Keratinocyte (primary cell): ENCODE results near the gene ACOXL. TPM values are rescaled to one million over a fixed set of nuclear protein-coding genes. Genes with fewer than 3 reads are reported as not detected.
A peak's percentile ranks its signal among the peaks of the same experiment; 100 is the strongest.

Source experiments
- DNase-seq: peaks from one replicate; pipeline ENCODE4 v3.0.0-alpha.2; 2011; ENCODE audit warnings: low read depth, missing footprints, low spot score
- FAIRE-seq: peaks from 2 replicates; lab custom pipeline; 2011; peaks lifted over from hg19 to GRCh38; lab: Jason Lieb, UNC
- H2AFZ ChIP-seq: 2 replicates; pipeline ENCODE4 v1.6.0; 2012; ENCODE audit warnings: low read length, control low read depth, inconsistent platforms; ENCODE audit not compliant: control insufficient read depth
- H3K27ac ChIP-seq: 2 replicates; pipeline ENCODE4 v1.5.1; 2011; ENCODE audit warnings: low read length; ENCODE audit not compliant: control insufficient read depth, insufficient read depth
- H3K27me3 ChIP-seq: 3 replicates; pipeline ENCODE4 v1.6.0; 2011; ENCODE audit warnings: low read length; ENCODE audit not compliant: control insufficient read depth, insufficient read depth; ENCODE audit errors: extremely low read depth
- H3K36me3 ChIP-seq, 2 experiments: 2 replicates in 1 of 2; 3 replicates in 1 of 2; pipeline ENCODE4 v1.5.1; 2011; ENCODE audit warnings: low read length in 2 of 2, mild to moderate bottlenecking in 1 of 2; ENCODE audit not compliant: control insufficient read depth in 2 of 2, insufficient read depth in 2 of 2; ENCODE audit errors: extremely low read depth in 1 of 2
- H3K4me1 ChIP-seq: 3 replicates; pipeline ENCODE4 v1.5.1; 2011; ENCODE audit warnings: low read length; ENCODE audit not compliant: control insufficient read depth, insufficient read depth; ENCODE audit errors: extremely low read depth
- H3K4me2 ChIP-seq: 3 replicates; pipeline ENCODE4 v1.6.0; 2011; ENCODE audit warnings: low read depth, low read length; ENCODE audit not compliant: control insufficient read depth, insufficient read depth; ENCODE audit errors: extremely low read depth
- H3K4me3 ChIP-seq, 3 experiments: fragments of 200-600 bp in 1 of 3; sonication (generic) in 1 of 3; 2 replicates in 2 of 3; 3 replicates in 1 of 3; pipeline ENCODE4 v1.5.1; 2011 to 2016; ENCODE audit warnings: low read length in 3 of 3, mild to moderate bottlenecking in 3 of 3, control low read depth in 2 of 3, inconsistent platforms in 1 of 3, low read depth in 1 of 3, mixed read lengths in 1 of 3, mixed run types in 1 of 3, moderate library complexity in 1 of 3; ENCODE audit not compliant: control insufficient read depth in 2 of 3, insufficient read depth in 2 of 3; ENCODE audit errors: extremely low read depth in 1 of 3
- H3K79me2 ChIP-seq: 2 replicates; pipeline ENCODE4 v1.6.0; 2012; ENCODE audit warnings: low read length; ENCODE audit not compliant: control insufficient read depth, insufficient read depth
- H3K9ac ChIP-seq: 3 replicates; pipeline ENCODE4 v1.6.0; 2011; ENCODE audit warnings: low read length; ENCODE audit not compliant: control insufficient read depth, insufficient read depth; ENCODE audit errors: extremely low read depth
- H3K9me1 ChIP-seq: 3 replicates; pipeline ENCODE4 v1.6.0; 2011; ENCODE audit warnings: low read length; ENCODE audit not compliant: control insufficient read depth, insufficient read depth; ENCODE audit errors: extremely low read depth
- H3K9me3 ChIP-seq: 2 replicates; pipeline ENCODE4 v1.5.1; 2012; ENCODE audit warnings: low read depth, low read length; ENCODE audit not compliant: control insufficient read depth
- H4K20me1 ChIP-seq: 3 replicates; pipeline ENCODE4 v1.6.0; 2011; ENCODE audit warnings: low read length; ENCODE audit not compliant: control insufficient read depth, insufficient read depth; ENCODE audit errors: extremely low read depth
- CTCF ChIP-seq, 3 experiments: IDR thresholded peaks in 1 of 3; conservative IDR thresholded peaks in 1 of 3; optimal IDR thresholded peaks in 1 of 3; 2 replicates in 2 of 3; 3 replicates in 1 of 3; pipeline versions ENCODE3 to v1.5.1; 2011; ENCODE audit warnings: low read length in 3 of 3, mild to moderate bottlenecking in 3 of 3, moderate library complexity in 2 of 3, control low read depth in 1 of 3, inconsistent platforms in 1 of 3; ENCODE audit not compliant: insufficient read depth in 2 of 3; ENCODE audit errors: extremely low read depth in 1 of 3
- EZH2 ChIP-seq: IDR thresholded peaks from one replicate; pipeline ENCODE4 v1.6.1; 2012; ENCODE audit warnings: inconsistent platforms, mild to moderate bottlenecking, low read length, moderate library complexity
- dilution Hi-C: fragments of 300-500 bp; cut with MboI; formaldehyde crosslinking; loops from one replicate; pipeline ENCODE4 v1.7.0; 2020; ENCODE audit warnings: low sequenced_read_pairs; ENCODE audit not compliant: extremely low pct_ligation_motif_present
- polyA plus RNA-seq, 5 experiments: library from polyadenylated mRNA; depleted of rRNA in 3 of 5; stranded (reverse) in 3 of 5; stranded (forward) in 1 of 5; unstranded in 1 of 5; fragments of >200 nt; gene quantifications; 1 replicate in 1 of 5; 2 replicates in 3 of 5; 3 replicates in 1 of 5; pipeline versions ENCODE4 v1.2.1 to v1.2.3, GENCODE V29; 2011 to 2012; ENCODE audit warnings: missing spikeins in 2 of 5, low read depth in 1 of 5, low replicate concordance in 1 of 5

The ACOXL gene
- polyA plus RNA-seq, 1 donor (not counting 4 experiments of a cell fraction or from before 2014, with no cell fraction given): 0.04 TPM

GRCh38 chr2:110842048-110842447 is 109.7 kb downstream of the ACOXL start:
- Histone ChIP-seq H3K4me2 (no peak overlapping the region), H3K9me3 (no peaks in the 10 kb centered on the region)
- peak; percentile 13 for FAIRE-seq

DNA sequence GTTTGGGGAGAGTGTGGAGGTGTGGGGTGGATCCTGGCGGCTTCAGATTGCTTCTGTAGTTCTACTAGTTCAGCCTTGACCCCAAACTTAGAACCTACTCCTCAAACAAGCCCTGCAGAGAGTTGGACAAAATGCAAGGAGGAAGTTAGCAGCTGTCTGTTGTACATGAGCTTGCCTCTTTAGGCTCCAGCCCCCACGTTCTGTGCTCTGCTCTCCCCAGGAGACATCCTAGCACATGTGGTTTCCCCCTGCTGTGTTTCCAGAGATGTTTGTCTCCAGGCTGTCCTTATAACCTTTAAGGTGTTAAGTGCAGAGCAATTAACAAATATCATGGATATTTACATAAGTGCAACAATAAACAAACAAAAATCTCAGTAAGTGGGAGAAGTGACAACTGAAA is 111.1 kb downstream of the ACOXL start:
- Histone ChIP-seq H3K4me3 (no peak overlapping the region), H3K79me2 (no peaks in the 10 kb centered on the region), H3K27ac (no peak overlapping the region), H3K9me1 (no peaks in the 10 kb centered on the region), H3K4me2 (no peak overlapping the region), H4K20me1 (no peaks in the 10 kb centered on the region), H3K27me3 (peaks cover 3% of the 10 kb centered on the region), H3K9me3 (no peaks in the 10 kb centered on the region), H3K9ac (no peak overlapping the region), H3K36me3 (no peaks in the 10 kb centered on the region), H2AFZ (no peak overlapping the region), H3K4me1 (no peaks in the 10 kb centered on the region)
- dilution Hi-C loops: no loop called here
- TF ChIP-seq CTCF (optimal IDR thresholded peaks at IDR 0.05 in 1 of 3, IDR thresholded peaks at IDR 0.05 in 1 of 3, conservative IDR thresholded peaks at IDR 0.05 in 1 of 3; ENCODE audit: extremely low read depth in 1 of 3, insufficient read depth in 2 of 3, low read length in 3 of 3) (no peak), EZH2 (no peak)
- DNase-seq (no peak), FAIRE-seq (no peak)

More at GRCh38 chr2:110842048-110842447, 109.7 kb downstream of the ACOXL start:
- H3K4me3 ChIP-seq: no peak overlapping the region
- no peak for TF ChIP-seq EZH2
- no peak for TF ChIP-seq CTCF (optimal IDR thresholded peaks at IDR 0.05 in 1 of 3, IDR thresholded peaks at IDR 0.05 in 1 of 3, conservative IDR thresholded peaks at IDR 0.05 in 1 of 3; ENCODE audit: extremely low read depth in 1 of 3, insufficient read depth in 2 of 3, low read length in 3 of 3)
- H3K27me3 ChIP-seq: no peaks in the 10 kb centered on the region
- no peak overlapping the region for H2AFZ ChIP-seq
- H3K9ac ChIP-seq: no peak overlapping the region
- H3K27ac ChIP-seq: no peak overlapping the region
- H3K4me1 ChIP-seq: no peaks in the 10 kb centered on the region
- DNase-seq: no peak
- no peaks in the 10 kb centered on the region for H3K9me1 ChIP-seq
- no peaks in the 10 kb centered on the region for H4K20me1 ChIP-seq
- dilution Hi-C loops: no loop called here
- H3K36me3 ChIP-seq: no peaks in the 10 kb centered on the region
- no peaks in the 10 kb centered on the region for H3K79me2 ChIP-seq
